HepG2 (cell line): ENCODE data around the gene LNX2. TPM values are rescaled to one million over a fixed set of nuclear protein-coding genes. Genes with fewer than 3 reads are reported as not detected.

Experiments
- ELF4 ChIP-seq: sonication (generic); formaldehyde crosslinking; IDR thresholded peaks from 2 replicates; pipeline ENCODE4 v1.5.0; 2020; ENCODE audit warnings: missing genetic modification reagents, mild to moderate bottlenecking, moderate library complexity, borderline replicate concordance
- GABPA ChIP-seq, 2 experiments: IDR thresholded peaks; 2 replicates each; pipeline ENCODE4 v1.6.1; 2011 to 2016; ENCODE audit warnings: low read depth in 2 of 2, low read length in 1 of 2, missing biosample characterization in 1 of 2, missing genetic modification characterization in 1 of 2
- GTF2F1 ChIP-seq: fragments of 150-350 bp; IDR thresholded peaks from 2 replicates; pipeline ENCODE4 v1.6.1; 2014; ENCODE audit warnings: low read length
- HES4 ChIP-seq: sonication (generic); formaldehyde crosslinking; IDR thresholded peaks from 2 replicates; pipeline ENCODE4 v1.9.0; 2021; ENCODE audit warnings: mild to moderate bottlenecking, missing genetic modification reagents, borderline replicate concordance
- NFE2L2 ChIP-seq: fragments of 150-350 bp; IDR thresholded peaks from 2 replicates; pipeline ENCODE4 v1.6.1; 2014; ENCODE audit warnings: low read length
- PHB2 ChIP-seq: fragments of 450-650 bp; IDR thresholded peaks from 2 replicates; pipeline ENCODE4 v1.6.1; 2018; ENCODE audit not compliant: partially characterized antibody
- PHF8 ChIP-seq: sonication (generic); formaldehyde crosslinking; IDR thresholded peaks from 2 replicates; pipeline ENCODE4 v1.5.0; 2020; ENCODE audit warnings: missing genetic modification reagents
- POLR2AphosphoS5 ChIP-seq: IDR thresholded peaks from 2 replicates; pipeline ENCODE4 v1.6.1; 2012; ENCODE audit warnings: low read depth, low read length
- SP140L ChIP-seq: sonication (generic); formaldehyde crosslinking; IDR thresholded peaks from 2 replicates; pipeline ENCODE4 v1.4.0; 2020; ENCODE audit warnings: missing genetic modification reagents, borderline replicate concordance
- TAF15 ChIP-seq: fragments of 200-400 bp; formaldehyde crosslinking; IDR thresholded peaks from one replicate; pipeline ENCODE4 v1.6.1; 2018; ENCODE audit warnings: mild to moderate bottlenecking, low read depth, low read length; ENCODE audit not compliant: poor library complexity, severe bottlenecking
- ZBTB7A ChIP-seq: sonication (generic); formaldehyde crosslinking; IDR thresholded peaks from 2 replicates; pipeline ENCODE4 v1.8.0; 2022; ENCODE audit warnings: mild to moderate bottlenecking, missing genetic modification reagents
- ZBTB8A ChIP-seq: sonication (generic); formaldehyde crosslinking; IDR thresholded peaks from 2 replicates; pipeline ENCODE4 v1.4.0; 2020; ENCODE audit warnings: mild to moderate bottlenecking, low read depth, missing genetic modification reagents, borderline replicate concordance
- ZNF451 ChIP-seq: sonication (generic); formaldehyde crosslinking; IDR thresholded peaks from 2 replicates; pipeline ENCODE4 v1.5.0; 2020; ENCODE audit warnings: mild to moderate bottlenecking, missing genetic modification reagents
- ZNF841 ChIP-seq: sonication (generic); formaldehyde crosslinking; IDR thresholded peaks from 2 replicates; pipeline ENCODE4 v1.8.1; 2023; ENCODE audit warnings: missing genetic modification reagents, borderline replicate concordance
- polyA plus RNA-seq, 8 experiments: library from polyadenylated mRNA; depleted of rRNA in 3 of 8; stranded (reverse) in 7 of 8; unstranded in 1 of 8; fragments of >200 nt; fragmentation: Illumina TruSeq in 4 of 8; extraction: Trizol in 4 of 8; gene quantifications; 2 replicates each; pipeline versions ENCODE4 v1.2.1 to v1.2.3, GENCODE V29; 2011 to 2016; ENCODE audit warnings: low read depth in 4 of 8, missing spikeins in 1 of 8, mixed read lengths in 1 of 8; ENCODE audit not compliant: insufficient read depth in 1 of 8
- total RNA-seq, 5 experiments: library from RNA; depleted of rRNA; stranded (reverse); fragments of >200 nt; fragmentation: Illumina TruSeq; extraction: Trizol; gene quantifications; 2 replicates each; pipeline ENCODE4 v1.2.3, GENCODE V29; 2016; ENCODE audit warnings: low read depth in 1 of 5
- TF ChIP-seq, protein P1 (sequence below): sonication (generic); formaldehyde crosslinking; IDR thresholded peaks from 2 replicates; pipeline ENCODE4 v1.4.0; 2020; ENCODE audit warnings: low read depth, missing genetic modification reagents
- TF ChIP-seq, protein P2 (sequence below): sonication (generic); formaldehyde crosslinking; IDR thresholded peaks from 2 replicates; pipeline ENCODE4 v1.5.0; 2020; ENCODE audit warnings: missing genetic modification reagents
- TF ChIP-seq, protein P3 (sequence below): IDR thresholded peaks from 2 replicates; pipeline ENCODE4 v1.6.1; 2016; ENCODE audit warnings: missing biosample characterization, missing genetic modification reagents, low read depth
- TF ChIP-seq, protein P4 (sequence below): IDR thresholded peaks from 2 replicates; pipeline ENCODE4 v1.6.1; 2016; ENCODE audit warnings: mild to moderate bottlenecking, missing biosample characterization, missing genetic modification reagents
- TF ChIP-seq, protein P5 (sequence below): sonication (generic); formaldehyde crosslinking; IDR thresholded peaks from 2 replicates; pipeline ENCODE4 v1.4.0; 2020; ENCODE audit warnings: mild to moderate bottlenecking, missing genetic modification reagents, borderline replicate concordance
- TF ChIP-seq, protein P6 (sequence below): sonication (generic); formaldehyde crosslinking; IDR thresholded peaks from 2 replicates; pipeline ENCODE4 v1.5.0; 2020; ENCODE audit warnings: mild to moderate bottlenecking, missing genetic modification reagents

The LNX2 gene
- total and polyA plus RNA-seq, 2 of the 13 experiments (the other 11 are each of a cell fraction or from before 2014, with no cell fraction given), result 9.2 to 9.7 TPM

DNA sequence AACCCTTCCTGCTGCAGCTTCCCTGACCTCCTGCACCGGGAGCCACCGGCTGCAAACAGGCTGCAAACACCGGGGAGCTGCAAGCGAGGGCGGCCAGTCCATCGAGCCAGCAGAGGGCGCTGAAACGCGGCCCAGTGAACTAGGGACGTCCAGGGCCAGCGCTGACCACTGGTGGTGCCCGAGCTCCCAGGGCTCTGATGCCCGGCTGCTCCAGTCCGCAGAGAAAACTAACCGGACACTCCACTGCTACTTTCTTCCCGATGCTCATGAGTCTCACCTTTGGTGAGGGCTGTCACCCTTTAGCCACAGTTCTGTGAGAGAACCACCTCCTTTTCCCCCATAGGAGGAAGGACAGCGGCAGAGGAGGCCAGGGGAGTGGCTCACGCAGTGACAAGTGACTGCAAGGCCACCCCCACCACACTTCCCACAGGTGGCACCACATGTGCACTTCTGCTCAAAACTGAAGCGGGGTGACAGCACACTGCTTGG is 87.1 kb downstream of the LNX2 start (continued):
- TF ChIP-seq, protein P1, sequence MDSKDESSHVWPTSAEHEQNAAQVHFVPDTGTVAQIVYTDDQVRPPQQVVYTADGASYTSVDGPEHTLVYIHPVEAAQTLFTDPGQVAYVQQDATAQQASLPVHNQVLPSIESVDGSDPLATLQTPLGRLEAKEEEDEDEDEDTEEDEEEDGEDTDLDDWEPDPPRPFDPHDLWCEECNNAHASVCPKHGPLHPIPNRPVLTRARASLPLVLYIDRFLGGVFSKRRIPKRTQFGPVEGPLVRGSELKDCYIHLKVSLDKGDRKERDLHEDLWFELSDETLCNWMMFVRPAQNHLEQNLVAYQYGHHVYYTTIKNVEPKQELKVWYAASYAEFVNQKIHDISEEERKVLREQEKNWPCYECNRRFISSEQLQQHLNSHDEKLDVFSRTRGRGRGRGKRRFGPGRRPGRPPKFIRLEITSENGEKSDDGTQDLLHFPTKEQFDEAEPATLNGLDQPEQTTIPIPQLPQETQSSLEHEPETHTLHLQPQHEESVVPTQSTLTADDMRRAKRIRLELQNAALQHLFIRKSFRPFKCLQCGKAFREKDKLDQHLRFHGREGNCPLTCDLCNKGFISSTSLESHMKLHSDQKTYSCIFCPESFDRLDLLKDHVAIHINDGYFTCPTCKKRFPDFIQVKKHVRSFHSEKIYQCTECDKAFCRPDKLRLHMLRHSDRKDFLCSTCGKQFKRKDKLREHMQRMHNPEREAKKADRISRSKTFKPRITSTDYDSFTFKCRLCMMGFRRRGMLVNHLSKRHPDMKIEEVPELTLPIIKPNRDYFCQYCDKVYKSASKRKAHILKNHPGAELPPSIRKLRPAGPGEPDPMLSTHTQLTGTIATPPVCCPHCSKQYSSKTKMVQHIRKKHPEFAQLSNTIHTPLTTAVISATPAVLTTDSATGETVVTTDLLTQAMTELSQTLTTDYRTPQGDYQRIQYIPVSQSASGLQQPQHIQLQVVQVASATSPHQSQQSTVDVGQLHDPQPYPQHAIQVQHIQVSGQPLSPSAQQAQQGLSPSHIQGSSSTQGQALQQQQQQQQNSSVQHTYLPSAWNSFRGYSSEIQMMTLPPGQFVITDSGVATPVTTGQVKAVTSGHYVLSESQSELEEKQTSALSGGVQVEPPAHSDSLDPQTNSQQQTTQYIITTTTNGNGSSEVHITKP (CRISPR knock-in tag), result no peak
- TF ChIP-seq NFE2L2 (no peak), TAF15 (no peak), ZNF451 (CRISPR knock-in tag) (no peak), ZBTB7A (CRISPR knock-in tag) (no peak), GABPA (IDR thresholded peaks at IDR 0.05; ENCODE audit: low read depth, low read length) (no peak), GABPA (CRISPR knock-in tag; IDR thresholded peaks at IDR 0.05; ENCODE audit: low read depth) (no peak), ZBTB8A (no peak), ELF4 (no peak), GTF2F1 (no peak), POLR2AphosphoS5 (no peak), ZNF841 (CRISPR knock-in tag) (no peak), HES4 (CRISPR knock-in tag) (no peak), SP140L (no peak), PHB2 (no peak), PHF8 (CRISPR knock-in tag) (peak; percentile 40)
- TF ChIP-seq, protein P2, sequence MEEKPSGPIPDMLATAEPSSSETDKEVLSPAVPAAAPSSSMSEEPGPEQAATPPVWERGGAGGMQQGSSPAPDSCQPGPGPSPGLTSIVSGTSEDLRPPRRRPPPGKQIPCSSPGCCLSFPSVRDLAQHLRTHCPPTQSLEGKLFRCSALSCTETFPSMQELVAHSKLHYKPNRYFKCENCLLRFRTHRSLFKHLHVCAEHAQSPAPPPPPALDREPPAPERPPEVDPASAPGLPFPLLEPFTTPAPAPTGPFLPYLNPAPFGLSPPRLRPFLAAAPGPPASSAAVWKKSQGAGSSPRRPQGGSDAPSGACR (CRISPR knock-in tag), result no peak
- TF ChIP-seq, protein P3, sequence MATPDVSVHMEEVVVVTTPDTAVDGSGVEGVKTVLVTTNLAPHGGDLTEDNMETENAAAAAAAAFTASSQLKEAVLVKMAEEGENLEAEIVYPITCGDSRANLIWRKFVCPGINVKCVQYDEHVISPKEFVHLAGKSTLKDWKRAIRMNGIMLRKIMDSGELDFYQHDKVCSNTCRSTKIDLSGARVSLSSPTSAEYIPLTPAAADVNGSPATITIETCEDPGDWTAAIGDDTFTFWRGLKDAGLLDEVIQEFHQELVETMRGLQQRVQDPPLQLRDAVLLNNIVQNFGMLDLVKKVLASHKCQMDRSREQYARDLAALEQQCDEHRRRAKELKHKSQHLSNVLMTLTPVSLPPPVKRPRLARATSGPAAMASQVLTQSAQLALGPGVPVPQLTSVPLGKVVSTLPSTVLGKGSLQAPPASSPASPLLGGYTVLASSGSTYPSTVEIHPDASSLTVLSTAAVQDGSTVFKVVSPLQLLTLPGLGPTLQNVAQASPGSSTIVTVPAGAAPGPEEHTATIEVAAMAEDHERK (CRISPR knock-in tag), result no peak
- TF ChIP-seq, protein P4, sequence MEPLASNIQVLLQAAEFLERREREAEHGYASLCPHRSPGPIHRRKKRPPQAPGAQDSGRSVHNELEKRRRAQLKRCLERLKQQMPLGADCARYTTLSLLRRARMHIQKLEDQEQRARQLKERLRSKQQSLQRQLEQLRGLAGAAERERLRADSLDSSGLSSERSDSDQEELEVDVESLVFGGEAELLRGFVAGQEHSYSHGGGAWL (CRISPR knock-in tag), result no peak
- TF ChIP-seq, protein P5, sequence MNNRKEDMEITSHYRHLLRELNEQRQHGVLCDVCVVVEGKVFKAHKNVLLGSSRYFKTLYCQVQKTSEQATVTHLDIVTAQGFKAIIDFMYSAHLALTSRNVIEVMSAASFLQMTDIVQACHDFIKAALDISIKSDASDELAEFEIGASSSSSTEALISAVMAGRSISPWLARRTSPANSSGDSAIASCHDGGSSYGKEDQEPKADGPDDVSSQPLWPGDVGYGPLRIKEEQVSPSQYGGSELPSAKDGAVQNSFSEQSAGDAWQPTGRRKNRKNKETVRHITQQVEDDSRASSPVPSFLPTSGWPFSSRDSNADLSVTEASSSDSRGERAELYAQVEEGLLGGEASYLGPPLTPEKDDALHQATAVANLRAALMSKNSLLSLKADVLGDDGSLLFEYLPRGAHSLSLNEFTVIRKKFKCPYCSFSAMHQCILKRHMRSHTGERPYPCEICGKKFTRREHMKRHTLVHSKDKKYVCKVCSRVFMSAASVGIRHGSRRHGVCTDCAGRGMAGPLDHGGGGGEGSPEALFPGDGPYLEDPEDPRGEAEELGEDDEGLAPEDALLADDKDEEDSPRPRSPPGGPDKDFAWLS (CRISPR knock-in tag), result no peak
- TF ChIP-seq, protein P6, sequence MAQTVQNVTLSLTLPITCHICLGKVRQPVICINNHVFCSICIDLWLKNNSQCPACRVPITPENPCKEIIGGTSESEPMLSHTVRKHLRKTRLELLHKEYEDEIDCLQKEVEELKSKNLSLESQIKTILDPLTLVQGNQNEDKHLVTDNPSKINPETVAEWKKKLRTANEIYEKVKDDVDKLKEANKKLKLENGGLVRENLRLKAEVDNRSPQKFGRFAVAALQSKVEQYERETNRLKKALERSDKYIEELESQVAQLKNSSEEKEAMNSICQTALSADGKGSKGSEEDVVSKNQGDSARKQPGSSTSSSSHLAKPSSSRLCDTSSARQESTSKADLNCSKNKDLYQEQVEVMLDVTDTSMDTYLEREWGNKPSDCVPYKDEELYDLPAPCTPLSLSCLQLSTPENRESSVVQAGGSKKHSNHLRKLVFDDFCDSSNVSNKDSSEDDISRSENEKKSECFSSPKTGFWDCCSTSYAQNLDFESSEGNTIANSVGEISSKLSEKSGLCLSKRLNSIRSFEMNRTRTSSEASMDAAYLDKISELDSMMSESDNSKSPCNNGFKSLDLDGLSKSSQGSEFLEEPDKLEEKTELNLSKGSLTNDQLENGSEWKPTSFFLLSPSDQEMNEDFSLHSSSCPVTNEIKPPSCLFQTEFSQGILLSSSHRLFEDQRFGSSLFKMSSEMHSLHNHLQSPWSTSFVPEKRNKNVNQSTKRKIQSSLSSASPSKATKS (CRISPR knock-in tag), result no peak
